ENCODE data around the gene TESK2. TPM values are rescaled to one million over a fixed set of nuclear protein-coding genes. Genes with fewer than 3 reads are reported as not detected.
A peak's percentile ranks its signal among the peaks of the same experiment; 100 is the strongest.

The TESK2 gene
- total RNA-seq, 1 experiment from 2014 or later, result 5.0 TPM

DNA sequence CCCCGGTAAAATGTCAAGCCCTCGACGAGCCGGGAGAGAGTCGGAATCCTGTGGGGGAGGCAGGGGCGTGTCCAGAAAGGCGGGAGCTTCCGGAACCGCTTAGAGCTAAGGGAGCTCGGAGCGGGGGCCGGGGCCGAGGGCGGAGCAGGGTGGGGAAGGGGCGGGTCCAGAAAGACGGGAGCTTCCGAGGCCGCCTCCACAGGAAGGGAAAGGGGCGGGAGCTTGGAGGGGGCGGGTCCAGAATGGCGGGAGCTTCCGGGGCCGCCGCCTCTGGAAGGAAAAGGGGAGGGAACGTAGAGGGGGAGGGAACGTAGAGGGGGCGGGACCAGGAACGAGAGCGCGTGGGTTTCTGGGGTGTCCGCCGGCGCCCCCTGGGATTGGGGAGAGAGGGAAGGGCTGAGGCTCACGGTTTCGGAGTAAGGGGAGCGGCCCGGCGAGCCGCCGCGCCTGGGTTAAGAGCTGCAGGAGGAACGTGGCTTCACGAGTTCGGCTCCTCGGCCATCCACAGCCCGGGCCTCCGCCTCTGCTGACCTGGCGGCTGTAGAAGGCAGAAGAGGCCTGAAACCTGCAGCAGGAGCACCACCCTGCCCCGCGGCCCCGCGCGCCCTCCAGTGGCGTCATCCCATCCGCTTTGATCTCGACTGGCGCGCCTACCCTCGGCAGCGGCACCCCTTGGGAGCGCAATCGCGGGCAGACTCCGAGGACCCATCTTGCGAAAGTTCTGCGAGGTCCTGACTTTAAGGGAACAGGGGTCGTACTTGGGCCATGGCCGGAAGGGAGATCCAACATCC, 187.2 kb downstream of the TESK2 start:
- no peaks in the 10 kb centered on the region for H3K9me2 ChIP-seq (ENCODE audit: insufficient read depth)
- TSS peak; percentile 92 for BruUV-seq (replicated peaks)
- ChIA-PET CTCF (interaction anchor here (0.6 to 7.8 kb wide), 13 partner anchors 17 to 577 kb away, joined by 3 to 214 read pairs (median 5); partner anchors contain the start of genes CCDC163, HECTD3, MMACHC and MUTYH), POLR2A (interaction anchor here (0.6 to 2.9 kb wide), 20 partner anchors 12 to 582 kb away, joined by 3 to 35 read pairs (median 5); partner anchors contain the start of genes CCDC163, HECTD3, MMACHC and MUTYH), RAD21 (ENCODE audit: low non-redundant PET in 1 of 2, low total read pairs in 2 of 2, uncharacterized antibody in 2 of 2, unreplicated experiment in 2 of 2) (interaction anchor here (0.6 to 1.8 kb wide), 12 partner anchors 187 to 454 kb away, joined by 3 to 9 read pairs (median 4); partner anchors contain the start of genes HECTD3 (in 2 of the 2), UROD (in 2 of the 2) and TESK2 (in 1 of the 2))
- no peaks in the 10 kb centered on the region for H3K36me3 ChIP-seq (ENCODE audit: control insufficient read depth in 1 of 2, insufficient read depth in 2 of 2, low read length in 2 of 2)
- H3K79me2 ChIP-seq (ENCODE audit: insufficient read depth, low read length), result no peaks in the 10 kb centered on the region
- H2AFZ ChIP-seq (ENCODE audit: low read depth, low read length, poor library complexity, severe bottlenecking), result no peak overlapping the region
- peak; percentile 89 for ATAC-seq
- H3K9ac ChIP-seq (ENCODE audit: low read length), result peak overlapping the region; percentile 81
- intact Hi-C loops (cut with micrococcal nuclease), result loop anchor here (1.0 to 5.0 kb wide), 5 partner anchors 35 to 571 kb away; partner anchors contain the start of gene RNU5D-1
- peak overlapping the region; percentile 82 for H3K27ac ChIP-seq (ENCODE audit: low read depth, low read length)
- H3K4me2 ChIP-seq (ENCODE audit: low read length), result peak overlapping the region; percentile 94
- peak; percentile 94 for DNase-seq (ENCODE audit: low read depth, low spot score)
- peaks cover 12 to 41% of the 10 kb centered on the region in 2 experiments for H3K4me1 ChIP-seq (ENCODE audit: control insufficient read depth in 1 of 2, insufficient read depth in 2 of 2, low read length in 2 of 2)
- H4K20me1 ChIP-seq (ENCODE audit: insufficient read depth), result no peaks in the 10 kb centered on the region
- peak overlapping the region; percentile 69 to 70 for H3K4me3 ChIP-seq (replicated peaks in 1 of 2; ENCODE audit: low read depth in 1 of 2, low read length in 2 of 2)
- no peaks in the 10 kb centered on the region for H3K9me3 ChIP-seq (ENCODE audit: control insufficient read depth in 1 of 2, insufficient read depth in 1 of 2, low read depth in 1 of 2, low read length in 2 of 2)
- no peaks in the 10 kb centered on the region for H3K27me3 ChIP-seq (ENCODE audit: insufficient read depth, low read length)
- TF ChIP-seq RAD21 (IDR thresholded peaks at IDR 0.05; ENCODE audit: low read depth), result peak; percentile 83
- TF ChIP-seq CTCF (IDR thresholded peaks at IDR 0.05 in 2 of 3, conservative IDR thresholded peaks at IDR 0.05 in 1 of 3; ENCODE audit: borderline replicate concordance in 1 of 3, insufficient read depth in 1 of 3, low read depth in 2 of 3, low read length in 2 of 3), result peak; percentile 52 to 95 (median 58)
- peak; percentile 72 for TF ChIP-seq SP1 (IDR thresholded peaks at IDR 0.05; ENCODE audit: low read depth)
- peak; percentile 90 for TF ChIP-seq EGR1 (IDR thresholded peaks at IDR 0.05; ENCODE audit: low read depth)
- TF ChIP-seq JUND (IDR thresholded peaks at IDR 0.05), result no peak; the same call in 1 of the 2 replicates
- no peak; the same call in 1 of the 2 replicates for TF ChIP-seq CEBPB (IDR thresholded peaks at IDR 0.05; ENCODE audit: low read depth)
- no peak for TF ChIP-seq YY1 (IDR thresholded peaks at IDR 0.05; ENCODE audit: extremely low read depth, insufficient replicate concordance, low read depth, low read length)
- TF ChIP-seq, protein P1, sequence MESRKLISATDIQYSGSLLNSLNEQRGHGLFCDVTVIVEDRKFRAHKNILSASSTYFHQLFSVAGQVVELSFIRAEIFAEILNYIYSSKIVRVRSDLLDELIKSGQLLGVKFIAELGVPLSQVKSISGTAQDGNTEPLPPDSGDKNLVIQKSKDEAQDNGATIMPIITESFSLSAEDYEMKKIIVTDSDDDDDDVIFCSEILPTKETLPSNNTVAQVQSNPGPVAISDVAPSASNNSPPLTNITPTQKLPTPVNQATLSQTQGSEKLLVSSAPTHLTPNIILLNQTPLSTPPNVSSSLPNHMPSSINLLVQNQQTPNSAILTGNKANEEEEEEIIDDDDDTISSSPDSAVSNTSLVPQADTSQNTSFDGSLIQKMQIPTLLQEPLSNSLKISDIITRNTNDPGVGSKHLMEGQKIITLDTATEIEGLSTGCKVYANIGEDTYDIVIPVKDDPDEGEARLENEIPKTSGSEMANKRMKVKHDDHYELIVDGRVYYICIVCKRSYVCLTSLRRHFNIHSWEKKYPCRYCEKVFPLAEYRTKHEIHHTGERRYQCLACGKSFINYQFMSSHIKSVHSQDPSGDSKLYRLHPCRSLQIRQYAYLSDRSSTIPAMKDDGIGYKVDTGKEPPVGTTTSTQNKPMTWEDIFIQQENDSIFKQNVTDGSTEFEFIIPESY (IDR thresholded peaks at IDR 0.05; ENCODE audit: extremely low read depth, insufficient replicate concordance, low read length), result no peak
- TF ChIP-seq, protein P2, sequence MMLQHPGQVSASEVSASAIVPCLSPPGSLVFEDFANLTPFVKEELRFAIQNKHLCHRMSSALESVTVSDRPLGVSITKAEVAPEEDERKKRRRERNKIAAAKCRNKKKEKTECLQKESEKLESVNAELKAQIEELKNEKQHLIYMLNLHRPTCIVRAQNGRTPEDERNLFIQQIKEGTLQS (IDR thresholded peaks at IDR 0.05), result no peak
- TF ChIP-seq SIN3A (IDR thresholded peaks at IDR 0.05; ENCODE audit: low read depth), result peak; percentile 77; the same call in 1 of the 2 replicates
- peak; percentile 100 for TF ChIP-seq TCF7L2 (IDR thresholded peaks at IDR 0.05; ENCODE audit: borderline replicate concordance, extremely low read depth, insufficient read depth, insufficient read length)
- TF ChIP-seq POLR2A (IDR thresholded peaks at IDR 0.05; ENCODE audit: borderline replicate concordance, extremely low read depth, insufficient read depth, insufficient read length), result peak; percentile 61
- peak; percentile 57 for TF ChIP-seq POLR2AphosphoS5 (IDR thresholded peaks at IDR 0.05; ENCODE audit: low read depth, low read length)
- TF ChIP-seq, protein P3, sequence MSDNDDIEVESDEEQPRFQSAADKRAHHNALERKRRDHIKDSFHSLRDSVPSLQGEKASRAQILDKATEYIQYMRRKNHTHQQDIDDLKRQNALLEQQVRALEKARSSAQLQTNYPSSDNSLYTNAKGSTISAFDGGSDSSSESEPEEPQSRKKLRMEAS (IDR thresholded peaks at IDR 0.05), result peak; percentile 91
- TF ChIP-seq REST (IDR thresholded peaks at IDR 0.05; ENCODE audit: low read depth), result no peak
- peak; percentile 57; the same call in 1 of the 2 replicates for TF ChIP-seq SRF (IDR thresholded peaks at IDR 0.05; ENCODE audit: low read depth)
- peak; percentile 85 for TF ChIP-seq ZFX (IDR thresholded peaks at IDR 0.05)
